NOMO-1 treated with DMSO at 0.1 percent for 48 hours (cell line): Measurements from ENCODE around the gene TBCE.
"Not testable (repeated sequence)": the region's sequence is repeated elsewhere in the genome, so short reads cannot be mapped to it uniquely, and the experiment has no call there.

ENCODE experiments used
- DNase-seq: peaks from one replicate; lab custom pipeline; 2025; ENCODE audit not compliant: unreplicated experiment; lab: John Stamatoyannopoulos, UW

The TBCE gene

GRCh38 chr1:235450886-235451483 is 83.8 kb downstream of the TBCE start:
- DNase-seq: no peak

DNA sequence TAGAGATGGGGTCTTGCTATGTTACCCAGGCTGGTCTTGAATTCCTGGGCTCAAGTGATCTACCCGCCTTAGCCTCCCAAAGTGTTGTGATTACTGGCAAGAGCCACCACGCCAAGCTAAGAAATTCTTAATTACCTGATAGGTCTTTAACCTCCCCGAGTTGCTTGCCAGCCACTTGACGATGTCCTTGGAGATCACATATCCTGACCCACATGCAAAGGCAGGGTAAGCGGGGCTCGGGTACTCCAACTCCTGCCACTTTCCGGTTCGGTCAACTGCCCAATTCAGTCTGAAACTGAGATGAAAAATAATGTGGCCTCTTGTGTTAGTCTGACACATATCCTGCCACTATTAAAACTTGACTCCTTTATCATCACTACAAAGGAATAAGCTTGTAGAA is 86.8 kb downstream of the TBCE start:
- no peak for DNase-seq

DNA sequence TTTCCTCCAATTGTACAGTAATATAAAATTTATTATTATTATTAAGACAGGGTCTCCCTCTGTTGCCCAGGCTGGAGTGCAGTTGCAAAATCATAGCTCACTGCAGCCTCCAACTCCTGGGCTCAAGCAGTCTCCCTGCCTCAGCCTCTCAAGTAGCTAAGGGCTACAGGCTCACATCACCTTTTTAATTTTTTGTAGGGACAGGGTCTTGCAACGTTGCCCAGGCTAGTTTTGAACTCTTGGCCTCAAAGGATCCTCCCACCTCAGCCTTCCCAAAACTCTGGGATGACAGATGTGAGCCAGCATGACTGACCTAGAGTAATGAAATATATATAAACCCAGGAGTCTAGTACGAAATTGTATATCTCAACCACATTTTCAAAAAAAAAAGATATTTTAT is 87.9 kb downstream of the TBCE start:
- no peak for DNase-seq

DNA sequence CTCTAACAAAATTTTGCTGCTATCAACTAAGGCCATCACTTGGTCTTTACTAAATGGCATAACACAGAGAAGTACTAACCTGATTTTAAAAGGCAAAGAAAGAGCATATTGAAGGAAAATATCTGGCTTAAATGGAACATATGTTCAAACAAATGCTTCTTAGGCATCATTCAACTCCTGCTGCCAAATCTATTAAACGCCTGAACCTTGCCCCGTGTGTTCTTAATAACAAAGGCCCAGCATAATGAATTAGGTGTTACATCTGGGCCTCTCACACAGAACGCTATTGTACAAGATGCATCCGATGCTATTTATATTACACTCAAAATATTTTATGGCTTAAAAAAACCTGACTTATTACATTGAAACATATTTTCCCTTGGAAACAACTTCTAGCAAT is 88.6 kb downstream of the TBCE start:
- no peak for DNase-seq

DNA sequence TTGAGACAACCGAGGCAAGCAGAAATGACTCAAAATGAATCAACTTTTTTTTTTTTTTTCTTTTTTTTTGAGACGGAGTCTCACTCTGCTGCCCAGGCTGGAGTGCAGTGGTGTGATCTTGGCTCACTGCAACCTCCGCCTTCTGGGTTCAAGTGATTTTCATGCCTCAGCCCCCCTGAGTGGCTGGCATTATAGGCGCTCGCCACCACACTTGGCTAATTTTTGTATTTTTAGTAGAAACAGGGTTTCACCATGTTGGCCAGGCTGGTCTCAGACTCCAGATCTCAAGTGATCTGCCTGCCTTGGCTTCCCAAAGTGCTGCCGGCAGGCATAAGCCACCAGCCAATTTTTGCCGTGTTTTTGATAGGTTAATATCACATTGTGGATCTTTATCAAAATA is 90.6 kb downstream of the TBCE start:
- DNase-seq: not testable (repeated sequence)

GRCh38 chr1:235460770-235461169 is 93.5 kb downstream of the TBCE start:
- DNase-seq: no peak

DNA sequence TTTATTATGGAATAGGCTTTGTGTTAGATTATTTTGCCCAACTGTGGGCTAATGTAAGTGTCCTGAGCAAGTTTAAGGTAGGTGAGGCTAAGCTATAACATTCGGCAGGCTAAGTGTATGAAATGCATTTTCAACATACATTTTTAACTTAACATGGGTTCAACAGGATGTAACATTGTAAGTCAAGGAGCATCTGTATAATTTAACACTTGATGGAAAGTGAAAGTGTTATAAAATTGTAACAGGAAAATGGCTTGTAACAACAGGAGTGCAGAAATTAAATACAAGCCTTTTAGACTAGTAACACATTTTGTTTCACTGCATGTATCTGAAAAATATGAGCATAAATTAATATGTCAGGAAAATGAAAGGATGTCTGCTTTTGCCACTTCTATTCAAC is 94.7 kb downstream of the TBCE start:
- no peak for DNase-seq

GRCh38 chr1:235462832-235463231 is 95.6 kb downstream of the TBCE start:
- DNase-seq: not testable (repeated sequence)

- DNase-seq: no peak
Measured at GRCh38 chr1:235465066-235465465, 97.8 kb downstream of the TBCE start.

DNA sequence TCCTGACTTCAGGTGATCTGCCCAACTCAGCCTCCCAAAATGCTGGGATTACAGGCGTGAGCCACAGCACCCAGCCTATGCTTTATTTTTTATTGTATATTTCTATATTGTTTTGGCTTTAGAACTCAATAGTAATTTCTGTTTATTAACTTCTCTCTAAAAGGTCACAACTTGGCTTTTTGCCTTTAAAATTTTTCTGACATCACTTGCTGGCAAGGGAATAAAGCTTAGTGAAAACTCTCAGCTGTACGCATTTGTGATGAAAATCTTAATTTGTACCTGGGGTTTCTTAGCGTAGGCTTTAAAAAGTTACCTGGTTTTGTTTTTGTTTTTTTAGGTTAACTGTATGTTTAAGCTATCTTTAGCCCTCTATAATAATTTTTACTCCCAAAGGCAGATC is 100.8 kb downstream of the TBCE start:
- no peak for DNase-seq

DNA sequence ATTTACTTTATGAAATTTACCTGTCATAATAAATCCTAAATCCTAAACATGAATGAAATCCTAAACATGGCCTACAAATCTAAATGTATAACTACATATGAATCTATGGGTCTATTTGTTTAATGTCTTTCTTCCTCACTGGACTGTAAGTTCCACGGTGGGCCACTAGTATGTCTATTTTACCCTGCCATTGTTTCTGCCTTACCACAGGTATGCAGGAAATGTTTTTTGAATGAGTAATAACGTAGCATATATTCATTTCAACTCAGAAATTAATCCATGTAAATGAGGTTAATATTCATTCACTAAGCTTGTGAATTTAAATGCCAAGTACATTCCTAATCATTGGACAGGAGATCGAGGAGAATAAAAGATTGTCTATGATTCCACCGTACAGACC is 101.7 kb downstream of the TBCE start:
- no peak for DNase-seq

- not testable (repeated sequence) for DNase-seq
Measured at GRCh38 chr1:235469897-235470296, 102.7 kb downstream of the TBCE start.

DNA sequence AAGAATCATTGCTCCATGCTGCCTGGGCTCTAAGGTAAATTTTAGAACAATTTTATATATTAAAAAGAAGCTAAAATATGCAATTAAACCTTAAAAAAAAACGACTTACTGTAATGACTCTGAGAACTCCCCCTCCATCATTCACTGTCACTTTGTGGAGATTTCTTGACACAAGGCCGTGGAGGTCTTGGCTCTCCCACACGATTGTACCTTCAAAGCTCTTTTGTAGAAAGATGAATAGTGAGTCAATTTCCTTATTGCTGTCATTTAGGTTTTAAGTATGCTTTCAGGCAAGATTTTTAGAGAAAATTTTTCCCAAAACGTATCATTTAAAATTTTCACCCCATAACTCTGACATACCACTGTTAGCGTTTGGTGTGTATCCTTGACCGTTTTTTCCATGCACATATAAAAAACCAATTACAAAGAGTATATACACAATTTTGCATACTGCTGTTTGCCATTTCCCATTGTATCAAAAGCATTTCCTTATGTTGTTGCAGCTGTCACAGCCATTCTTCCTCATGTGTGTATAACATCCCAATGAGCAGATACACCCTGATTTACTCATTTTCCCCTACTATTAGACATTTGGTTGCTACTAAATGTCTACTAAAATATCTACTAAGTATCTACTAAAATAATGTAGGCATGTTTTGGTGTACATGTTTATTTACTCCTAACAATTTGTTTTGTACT is 103.7 kb downstream of the TBCE start:
- DNase-seq: no peak

DNA sequence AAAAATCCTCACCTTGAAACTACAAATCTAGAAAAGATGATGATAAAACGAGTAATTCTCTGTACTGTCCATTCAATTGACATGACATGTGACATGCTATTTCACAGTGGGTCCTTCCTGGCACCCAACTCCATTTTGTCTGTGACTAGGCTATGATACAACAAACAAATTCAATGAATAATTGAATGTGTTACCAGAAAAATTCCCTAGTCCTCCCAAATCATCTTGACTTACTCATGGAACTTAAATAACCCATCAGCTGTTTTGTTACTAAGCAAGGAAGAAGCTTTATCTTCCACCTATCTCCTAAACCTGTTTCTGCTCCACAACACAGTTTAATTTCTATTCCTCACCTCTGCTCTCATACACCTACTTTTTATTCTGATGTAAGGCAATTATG is 106.6 kb downstream of the TBCE start:
- no peak for DNase-seq

DNA sequence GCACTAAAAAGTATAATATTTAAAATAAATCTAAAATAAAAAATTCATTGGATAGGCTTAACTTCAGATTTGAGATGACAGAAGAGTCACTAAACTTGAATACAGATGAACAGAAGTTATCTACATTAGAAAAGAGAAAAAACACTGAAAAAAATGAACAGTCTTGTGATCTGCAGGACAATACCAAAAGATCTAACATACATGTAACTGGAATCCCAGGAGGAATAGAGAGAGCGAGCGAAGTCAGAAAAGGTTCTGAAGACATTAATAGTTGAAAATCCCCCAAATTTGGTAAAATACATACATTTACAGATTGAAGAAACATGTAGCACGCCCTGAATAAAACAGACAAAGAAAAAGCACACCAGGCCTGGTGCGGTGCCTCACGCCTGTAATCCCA is 115.9 kb downstream of the TBCE start:
- no peak for DNase-seq

DNA sequence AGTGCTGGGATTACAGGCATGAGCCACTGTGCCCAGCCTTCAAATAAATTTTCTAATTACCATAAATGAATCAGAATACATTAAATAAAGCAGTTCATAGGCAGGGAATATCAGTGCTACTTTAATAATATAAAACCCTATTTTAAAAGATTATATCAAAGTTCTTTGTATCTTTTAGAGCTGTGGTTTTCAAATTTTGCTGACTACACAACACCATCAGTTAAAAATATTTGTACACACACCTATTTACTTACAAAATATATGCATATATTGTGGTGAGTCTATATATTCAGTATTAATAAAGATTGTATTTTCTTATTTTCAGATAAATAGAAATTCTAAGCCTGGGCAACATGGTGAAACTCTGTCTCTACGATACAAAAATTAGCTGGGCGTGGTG is 118.3 kb downstream of the TBCE start:
- no peak for DNase-seq

DNA sequence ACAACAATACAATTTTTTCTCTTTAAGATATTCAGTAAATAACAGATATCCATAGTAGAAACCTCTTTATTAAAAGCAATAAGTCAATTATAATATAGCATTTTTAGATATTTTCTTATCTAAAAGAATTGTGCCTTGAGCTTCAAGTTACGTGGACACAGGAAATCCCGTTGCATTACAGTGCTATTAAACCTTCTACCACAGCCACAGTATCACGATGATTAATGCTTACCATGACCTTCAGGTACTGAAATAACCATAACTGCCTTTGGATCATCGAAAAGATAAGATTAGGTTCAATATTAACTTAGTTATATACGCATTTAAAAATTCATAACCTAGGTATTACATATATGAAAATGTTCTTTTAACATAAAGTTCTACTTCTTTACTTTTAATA is 119.1 kb downstream of the TBCE start:
- DNase-seq: no peak

DNA sequence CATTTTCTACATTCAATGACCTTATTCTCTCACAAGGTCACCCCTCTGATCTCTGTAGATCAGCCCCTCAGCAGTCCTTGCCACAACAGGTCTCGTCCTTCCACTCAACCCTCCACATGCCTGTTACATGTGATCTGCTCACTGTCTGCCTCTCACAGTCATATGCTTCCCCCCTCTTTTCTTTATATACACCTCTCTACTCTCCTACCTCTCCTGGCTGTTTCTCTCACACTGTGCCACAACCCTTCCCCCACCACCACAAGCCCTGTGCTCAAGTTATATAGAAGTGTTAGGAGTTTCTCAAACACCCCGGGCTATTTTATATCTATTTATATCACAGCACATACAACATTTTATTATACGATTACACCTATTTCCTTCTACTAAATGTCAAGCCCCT is 124.4 kb downstream of the TBCE start:
- DNase-seq: no peak

DNA sequence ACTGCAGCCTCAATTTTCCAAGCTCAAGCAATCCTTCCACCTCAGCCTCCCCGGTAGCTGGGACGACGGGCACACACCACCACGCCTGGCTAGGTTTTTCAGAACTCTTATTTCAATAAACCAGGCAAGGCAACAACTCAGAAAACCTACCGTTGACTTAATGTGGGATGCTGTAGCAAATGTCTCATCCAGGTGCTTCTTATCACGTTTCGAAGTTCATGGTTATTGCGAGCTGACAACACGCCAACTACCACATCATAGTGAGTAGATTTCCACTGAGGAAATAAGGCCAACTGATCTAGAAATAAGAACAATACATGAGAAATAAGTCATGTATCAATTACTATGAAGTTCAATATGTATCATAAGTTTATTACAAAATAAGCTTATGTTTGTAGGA is 127.3 kb downstream of the TBCE start:
- DNase-seq: no peak

- no peak for DNase-seq
Measured at GRCh38 chr1:235495030-235495429, 127.8 kb downstream of the TBCE start.

DNA sequence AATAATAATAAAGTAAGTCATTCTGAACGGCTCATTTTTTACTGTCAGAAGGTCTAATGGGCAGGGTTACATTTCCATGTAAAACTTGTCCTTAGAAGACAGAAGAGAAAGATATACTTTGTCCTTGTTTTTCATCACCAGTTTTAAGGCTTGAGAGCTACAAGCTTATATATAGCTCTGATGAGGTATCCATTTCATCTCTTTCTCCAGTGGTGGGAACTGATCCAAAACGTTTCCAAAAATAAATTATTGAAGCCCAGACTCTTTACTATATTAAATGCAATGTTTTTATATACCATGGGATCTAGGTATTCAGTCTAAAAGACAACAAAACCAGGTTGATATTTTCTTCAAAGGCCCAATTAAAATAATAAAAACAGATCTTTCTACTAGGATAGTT is 128.3 kb downstream of the TBCE start:
- no peak for DNase-seq

GRCh38 chr1:235500971-235501540 is 133.8 kb downstream of the TBCE start:
- no peak for DNase-seq
